ENCODE results near the gene CHMP4A.
A peak's percentile ranks its signal among the peaks of the same experiment; 100 is the strongest.
"Not testable (repeated sequence)": the region's sequence is repeated elsewhere in the genome, so short reads cannot be mapped to it uniquely, and the experiment has no call there.

CHMP4A gene

DNA sequence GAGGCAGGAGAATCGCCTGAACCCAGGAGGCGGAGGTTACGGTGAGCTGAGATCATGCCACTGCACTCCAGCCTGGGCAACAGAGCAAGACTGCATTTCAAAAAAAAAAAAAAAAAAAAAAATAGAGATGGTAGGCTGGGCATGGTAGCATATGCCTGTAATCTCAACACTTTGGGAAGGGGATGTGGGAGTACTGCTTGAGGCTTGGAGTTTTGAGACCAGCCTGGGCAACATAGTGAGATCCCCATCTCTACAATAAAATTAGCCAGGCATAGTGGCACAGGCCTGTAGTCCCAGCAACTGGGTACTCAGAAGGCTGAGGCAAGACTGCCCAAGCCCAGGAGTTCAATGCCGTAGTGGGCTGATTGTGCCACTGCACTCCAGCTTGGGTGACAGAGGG is 9.7 kb upstream of the CHMP4A start:
- not testable (repeated sequence) for DNase-seq (ENCODE audit: low spot score)

DNA sequence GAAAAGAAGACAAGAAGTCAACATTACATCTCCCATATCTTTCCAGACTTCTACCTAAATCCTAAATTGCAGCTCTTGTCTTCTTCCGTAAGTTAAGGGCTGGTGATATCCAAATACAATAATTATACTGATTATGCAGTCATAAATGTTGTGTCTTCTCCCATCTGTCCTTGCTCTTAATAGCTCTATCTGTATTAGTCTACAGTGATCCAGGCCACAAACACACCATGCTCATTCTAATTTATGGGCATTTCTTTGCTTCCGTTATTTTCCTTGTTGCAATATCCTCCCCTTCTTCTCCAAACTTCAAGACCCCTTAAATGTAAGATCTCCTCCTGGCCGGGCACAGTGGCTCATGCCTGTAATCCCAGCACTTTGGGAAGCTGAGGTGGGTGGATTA is 6.2 kb upstream of the CHMP4A start:
- DNase-seq (ENCODE audit: low spot score), result no peak

DNA sequence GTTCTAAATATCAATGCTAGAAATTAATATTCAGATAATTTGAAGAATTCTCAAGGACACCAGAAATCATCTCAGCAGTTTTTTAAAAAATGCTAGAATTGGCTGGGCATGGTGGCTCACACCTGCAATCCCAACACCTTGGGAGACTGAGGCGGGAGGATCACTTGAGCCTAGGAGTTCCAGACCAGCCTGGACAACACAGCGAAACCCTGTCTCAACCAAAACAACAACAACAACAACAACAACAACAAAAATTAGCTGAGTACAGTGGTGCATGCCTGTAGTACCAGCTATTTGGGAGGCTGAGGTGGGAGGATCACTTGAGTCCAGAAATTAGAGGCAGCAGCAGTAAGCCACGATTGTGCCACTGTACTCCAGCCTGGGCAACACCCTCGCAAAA is 5.8 kb upstream of the CHMP4A start:
- DNase-seq (ENCODE audit: low spot score), result no peak

DNA sequence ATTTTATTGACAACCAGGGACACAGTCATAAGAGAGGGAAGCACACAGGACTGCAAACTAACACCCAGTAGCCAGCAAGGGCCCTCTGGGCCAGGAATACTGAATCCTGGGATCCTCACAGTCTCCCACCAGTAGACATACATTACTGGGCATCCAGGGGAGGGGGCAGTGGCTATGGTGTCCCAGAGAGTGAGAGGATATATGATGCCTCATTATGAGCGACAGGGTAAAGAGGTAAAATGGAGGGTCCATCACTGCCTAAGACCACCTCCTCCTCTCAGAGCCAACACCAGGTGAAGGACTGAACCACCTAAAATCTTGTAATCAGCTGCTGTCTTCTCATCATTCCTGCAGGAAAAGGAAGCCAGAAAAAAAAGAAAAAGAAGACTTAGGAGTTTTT is 3.6 kb upstream of the CHMP4A start:
- not testable (repeated sequence) for DNase-seq (ENCODE audit: low spot score)

DNA sequence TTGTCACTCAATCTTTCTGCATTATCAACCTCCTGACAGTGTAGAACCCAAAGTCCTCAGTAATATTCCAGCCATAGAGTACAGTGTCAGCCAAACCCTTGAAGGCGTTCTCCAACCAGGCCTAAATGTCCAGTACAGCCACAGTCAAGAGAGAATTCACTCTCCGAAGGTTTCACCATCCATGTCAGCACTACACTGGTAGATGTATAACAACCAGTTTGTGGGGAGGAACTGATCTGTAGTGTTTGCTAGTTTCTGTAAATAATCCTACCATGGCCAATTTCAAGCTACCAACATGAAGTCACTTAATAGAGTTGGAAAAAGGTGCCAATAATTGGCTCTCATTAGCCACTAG is 3.0 kb upstream of the CHMP4A start:
- DNase-seq (ENCODE audit: low spot score), result no peak

DNA sequence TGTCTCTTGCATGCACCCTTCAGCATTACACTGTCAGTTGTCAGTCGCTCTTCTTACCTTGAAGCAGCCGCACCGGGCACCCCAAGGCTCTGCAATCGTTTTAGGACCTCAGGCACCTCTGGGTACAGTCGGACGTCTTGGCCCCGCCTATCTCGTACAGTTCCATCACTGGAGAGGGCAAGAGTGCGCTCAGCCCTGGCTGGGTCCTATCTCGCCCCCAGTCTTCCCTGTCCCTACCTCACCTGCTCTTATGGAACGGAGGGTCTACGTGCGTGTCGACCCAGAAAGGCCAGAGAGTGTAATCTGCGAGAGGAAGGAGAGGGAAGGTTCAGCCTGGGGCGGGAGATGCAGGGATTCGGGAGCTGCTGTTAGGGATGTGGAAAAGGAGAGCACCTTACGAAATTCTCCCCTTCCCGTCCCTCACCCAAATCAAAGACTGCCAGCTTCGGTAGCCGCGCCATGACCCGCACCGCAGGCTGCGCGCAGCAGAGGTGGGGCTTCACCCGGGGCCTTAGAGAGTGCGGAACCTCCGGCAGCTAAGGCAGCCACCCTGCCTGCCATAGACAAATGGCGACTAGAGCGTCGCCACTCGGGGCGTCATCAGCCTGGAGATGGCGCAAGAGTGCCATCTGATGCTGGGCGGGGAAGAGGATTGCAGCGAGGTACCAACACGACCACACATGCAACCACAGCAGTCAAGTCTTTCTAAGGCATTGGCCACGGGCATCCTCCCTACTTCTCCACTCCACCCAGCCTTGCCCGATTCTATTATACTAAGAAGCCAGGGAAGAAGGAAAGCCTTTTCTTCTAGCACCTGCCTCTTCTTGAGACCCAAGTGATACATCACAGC is 2.4 kb upstream of the CHMP4A start, which contains the start of gene MDP1:
MDP1 (minus strand) TSS at position 572 of the 850 bp plus-strand sequence; CDS start at position 461, 111 bp downstream.
- peak; percentile 91 for DNase-seq (ENCODE audit: low spot score)

DNA sequence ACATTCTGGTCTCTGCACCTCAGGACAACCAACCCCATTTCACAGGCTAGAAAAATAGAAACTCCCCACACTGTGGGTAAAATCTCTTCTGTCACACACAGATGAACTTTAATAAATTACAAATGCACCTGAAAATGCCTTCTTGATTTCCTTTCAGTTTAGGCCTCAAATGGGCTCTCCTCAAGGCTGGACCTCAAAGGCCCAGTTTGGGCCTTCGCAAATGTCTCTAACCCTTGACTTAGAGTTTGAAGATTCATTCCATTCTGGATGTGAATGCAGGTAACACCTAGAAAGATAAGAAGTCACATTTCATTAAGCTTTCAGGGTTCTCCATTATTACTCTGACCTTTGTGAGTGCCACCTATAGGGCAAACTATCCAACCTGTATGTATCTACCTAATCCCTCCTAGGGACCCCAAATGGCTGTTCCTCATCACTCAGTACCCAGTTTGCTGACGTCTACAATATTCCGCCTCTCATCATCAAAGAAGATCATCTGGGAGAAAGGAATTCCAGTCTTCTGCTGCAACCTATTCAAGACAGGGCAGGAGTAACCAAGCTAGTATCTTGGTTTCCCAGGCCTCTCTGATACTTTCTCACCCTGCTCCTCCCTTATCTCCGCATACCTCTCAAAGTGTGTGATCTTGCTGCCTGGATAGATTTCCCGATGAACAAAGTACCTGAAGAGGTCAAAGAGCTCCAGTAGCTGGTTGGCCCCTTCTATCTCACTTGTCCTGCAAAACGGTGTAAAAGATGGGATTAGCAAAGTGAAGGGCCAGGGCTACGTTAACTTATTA is 776 bp upstream of the CHMP4A start:
- DNase-seq (ENCODE audit: low spot score), result no peak

DNA sequence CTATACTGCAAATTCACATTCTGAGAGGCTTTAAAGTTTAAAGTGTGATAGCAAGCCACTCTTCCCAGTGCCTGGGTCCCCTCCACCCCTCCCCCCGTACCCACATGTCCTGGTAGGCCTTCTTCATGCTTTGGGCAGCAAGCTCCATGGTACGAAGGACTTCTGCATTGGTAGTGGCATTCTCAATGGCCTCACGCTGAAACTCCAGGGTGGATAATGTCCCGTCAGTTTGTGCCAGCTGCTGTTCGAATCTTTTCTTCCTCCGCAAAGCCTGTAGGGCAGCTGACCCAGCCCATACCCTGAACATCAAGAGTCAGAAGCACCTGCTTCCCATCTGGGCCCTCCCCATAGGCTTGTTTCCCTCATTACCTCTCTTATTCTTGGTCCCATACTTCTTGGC is 2.0 kb downstream of the CHMP4A start:
- no peak for DNase-seq (ENCODE audit: low spot score)

DNA sequence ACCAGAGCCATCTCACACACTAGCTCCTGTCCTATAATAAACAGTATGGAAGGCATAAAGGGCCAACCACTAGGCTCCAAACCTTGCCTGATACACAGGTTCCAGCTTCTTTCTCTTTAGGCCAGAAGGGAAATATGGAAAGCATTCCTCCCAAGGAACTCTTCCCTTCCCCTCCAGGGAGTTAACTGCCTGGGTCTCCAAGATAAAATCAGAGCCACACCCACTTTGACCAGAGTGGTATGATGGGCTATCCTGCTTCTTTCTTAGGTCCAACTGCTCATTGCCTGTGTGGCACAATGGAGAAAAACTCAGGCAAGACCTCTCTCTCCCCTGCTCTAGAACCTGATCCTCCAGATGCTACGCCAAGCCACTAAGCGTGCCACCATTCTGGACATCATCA is 5.7 kb downstream of the CHMP4A start:
- no peak for DNase-seq (ENCODE audit: low spot score)

DNA sequence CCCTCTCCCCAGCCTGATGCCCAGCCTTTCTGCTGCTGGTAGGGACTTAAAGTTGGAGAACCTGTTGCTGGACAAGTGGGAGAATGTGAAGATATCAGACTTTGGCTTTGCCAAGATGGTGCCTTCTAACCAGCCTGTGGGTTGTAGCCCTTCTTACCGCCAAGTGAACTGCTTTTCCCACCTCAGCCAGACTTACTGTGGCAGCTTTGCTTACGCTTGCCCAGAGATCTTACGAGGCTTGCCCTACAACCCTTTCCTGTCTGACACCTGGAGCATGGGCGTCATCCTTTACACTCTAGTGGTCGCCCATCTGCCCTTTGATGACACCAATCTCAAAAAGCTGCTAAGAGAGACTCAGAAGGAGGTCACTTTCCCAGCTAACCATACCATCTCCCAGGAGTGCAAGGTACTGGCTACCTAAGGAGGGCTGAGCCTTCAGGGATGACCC is 6.2 kb downstream of the CHMP4A start:
- no peak for DNase-seq (ENCODE audit: low spot score)

DNA sequence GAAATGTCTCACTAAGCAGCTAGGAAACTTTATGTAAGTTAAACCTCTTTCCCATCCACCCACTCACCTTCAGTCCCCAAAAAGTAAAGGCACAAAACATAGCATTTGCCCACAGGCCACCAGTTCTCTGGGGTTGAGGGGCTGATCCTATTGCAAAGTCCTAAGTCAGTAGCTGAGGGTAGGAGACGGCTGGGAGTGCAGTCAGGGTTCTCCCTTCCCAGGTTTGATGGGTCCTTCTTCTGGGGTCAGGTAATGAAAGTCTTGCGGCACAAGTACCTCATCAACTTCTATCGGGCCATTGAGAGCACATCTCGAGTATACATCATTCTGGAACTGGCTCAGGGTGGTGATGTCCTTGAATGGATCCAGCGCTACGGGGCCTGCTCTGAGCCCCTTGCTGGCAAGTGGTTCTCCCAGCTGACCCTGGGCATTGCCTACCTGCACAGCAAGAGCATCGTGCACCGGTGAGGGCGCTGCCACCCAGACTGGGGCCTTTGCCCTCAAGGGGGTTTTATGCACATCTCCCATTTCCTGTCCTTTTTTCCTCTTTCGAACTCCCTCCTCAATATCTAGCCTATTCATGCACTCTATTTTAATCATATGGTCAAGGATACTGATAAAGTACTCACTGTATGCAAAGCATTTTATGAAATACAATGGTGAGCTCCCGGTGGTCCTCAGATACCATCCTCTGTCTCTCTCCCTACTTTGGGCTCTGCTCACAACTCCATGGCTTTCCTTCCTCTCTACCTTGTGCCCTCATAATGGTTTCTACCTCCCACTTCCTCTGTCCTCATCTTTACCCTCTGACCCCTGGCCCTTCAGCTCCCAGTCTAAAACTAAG is 6.8 kb downstream of the CHMP4A start:
- DNase-seq (ENCODE audit: low spot score), result no peak

DNA sequence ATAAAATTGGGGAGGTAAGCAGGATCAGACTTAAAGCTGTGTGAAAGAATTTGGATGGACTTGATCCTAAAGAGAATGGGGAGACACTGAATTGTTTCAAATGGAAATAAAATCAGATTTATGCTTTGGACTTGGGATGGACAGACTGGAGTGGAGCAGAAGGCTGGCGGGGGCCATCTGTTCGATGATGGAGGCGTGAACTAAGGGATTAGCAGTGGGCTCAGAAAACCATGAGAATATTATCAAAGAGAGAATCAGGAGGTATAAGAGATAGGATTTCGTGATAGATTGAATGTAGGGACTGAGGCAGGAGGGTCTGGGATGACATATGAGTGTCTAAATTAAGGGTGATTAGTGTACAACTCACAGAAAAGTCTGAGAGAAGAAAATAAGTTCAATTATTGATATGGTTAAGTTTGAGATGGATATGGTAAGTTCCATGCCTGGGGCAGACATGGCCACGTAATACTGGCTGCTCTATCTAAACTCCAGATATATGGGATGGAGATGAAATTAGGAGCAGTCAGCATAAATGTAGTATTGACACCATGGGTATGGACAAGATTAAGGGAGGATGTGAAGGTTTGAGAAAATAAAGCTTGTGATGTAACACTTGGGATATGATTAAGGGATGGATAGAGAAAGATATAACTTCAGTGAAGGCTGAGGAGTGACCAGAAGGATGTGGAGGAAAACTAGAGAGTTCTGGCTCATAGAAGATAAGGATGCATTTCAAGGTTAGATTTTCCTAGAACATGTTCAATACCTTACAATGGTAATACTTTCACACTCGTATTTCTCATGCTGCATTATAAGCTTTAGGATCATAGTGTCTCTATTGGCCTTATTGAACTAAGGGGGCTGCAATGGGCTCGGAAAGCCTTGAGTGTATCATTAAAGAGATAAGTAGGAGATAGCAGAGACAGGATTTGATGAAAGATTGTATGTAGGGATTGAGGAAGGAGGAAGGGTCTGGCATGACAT is 8.8 kb downstream of the CHMP4A start:
- DNase-seq (ENCODE audit: low spot score), result no peak

DNA sequence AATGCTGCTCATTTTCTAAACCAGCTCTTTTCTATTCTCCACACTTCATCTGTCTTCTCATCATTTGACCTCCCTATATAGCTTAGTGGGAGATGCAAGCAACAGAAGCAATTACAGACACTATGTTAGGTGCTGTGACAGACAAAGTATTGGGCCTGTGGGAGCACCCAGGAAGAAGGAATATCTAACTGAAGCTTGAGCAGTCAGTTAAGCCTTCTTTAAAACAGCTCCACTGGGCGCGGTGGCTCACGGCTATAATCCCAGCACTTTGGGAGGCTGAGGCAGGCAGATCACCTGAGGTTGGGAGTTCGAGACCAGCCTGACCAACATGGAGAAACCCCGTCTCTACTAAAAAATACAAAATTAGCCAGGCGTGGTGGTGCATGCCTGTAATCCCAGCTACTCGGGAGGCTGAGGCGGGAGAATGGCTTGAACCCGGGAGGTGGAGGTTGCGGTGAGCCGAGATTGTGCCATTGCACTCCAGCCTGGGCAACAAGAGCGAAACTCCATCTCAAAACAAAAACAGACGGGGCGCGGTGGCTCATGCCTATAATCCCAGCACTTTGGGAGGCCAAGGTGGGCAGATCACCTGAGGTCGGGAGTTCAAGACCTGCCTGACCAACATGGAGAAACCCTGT is 9.9 kb downstream of the CHMP4A start:
- not testable (repeated sequence) for DNase-seq (ENCODE audit: low spot score)

DNA sequence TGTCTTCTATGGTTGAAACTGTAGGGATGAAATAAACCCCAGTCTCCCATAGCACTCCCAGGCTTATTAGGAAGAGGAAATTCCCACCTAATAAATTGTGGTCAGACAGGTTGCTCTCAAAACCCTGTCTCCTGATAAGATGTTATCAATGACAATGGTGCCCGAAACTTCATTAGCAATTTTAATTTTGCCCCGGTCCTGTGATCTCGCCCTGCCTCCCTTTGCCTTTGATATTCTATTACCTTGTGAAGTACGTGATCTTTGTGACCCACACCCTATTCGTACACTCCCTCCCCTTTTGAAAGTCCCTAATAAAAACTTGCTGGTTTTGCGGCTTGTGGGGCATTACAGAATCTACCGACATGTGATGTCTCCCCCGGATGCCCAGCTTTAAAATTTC is 10.8 kb downstream of the CHMP4A start:
- DNase-seq (ENCODE audit: low spot score), result not testable (repeated sequence)

DNA sequence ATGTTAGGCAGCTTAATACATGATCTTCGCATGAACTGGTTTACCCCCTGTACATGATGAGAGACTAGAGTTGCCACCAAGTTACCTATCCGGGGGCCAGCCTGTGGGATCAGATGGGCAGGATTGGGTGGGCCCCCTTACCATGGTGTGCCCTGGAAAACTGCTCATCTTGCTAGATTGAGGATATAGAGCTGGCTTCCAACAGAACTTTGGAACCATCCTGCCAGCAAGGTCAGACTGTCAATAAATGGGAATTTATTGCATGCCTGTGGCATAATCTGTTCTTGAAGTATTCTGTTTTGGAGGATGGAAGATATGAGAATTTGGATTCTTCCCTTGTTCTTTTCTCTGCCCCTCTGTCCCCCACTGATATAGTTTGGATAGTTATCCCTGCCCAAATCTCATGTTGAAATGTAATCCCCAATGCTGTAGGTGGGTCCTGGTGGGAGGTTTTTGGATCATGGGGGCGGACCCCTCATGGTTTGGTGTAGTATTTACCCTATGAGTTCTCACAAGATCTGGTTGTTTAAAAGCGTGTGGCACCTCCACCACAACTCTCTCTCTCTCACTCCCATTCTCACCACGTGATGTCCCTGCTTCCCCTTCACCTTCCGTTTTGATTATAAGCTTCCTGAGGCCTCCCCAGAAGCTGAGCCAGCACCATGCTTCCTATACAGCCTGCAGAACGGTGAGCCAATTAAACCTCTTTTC is 14.3 kb downstream of the CHMP4A start:
- DNase-seq (ENCODE audit: low spot score), result no peak

DNA sequence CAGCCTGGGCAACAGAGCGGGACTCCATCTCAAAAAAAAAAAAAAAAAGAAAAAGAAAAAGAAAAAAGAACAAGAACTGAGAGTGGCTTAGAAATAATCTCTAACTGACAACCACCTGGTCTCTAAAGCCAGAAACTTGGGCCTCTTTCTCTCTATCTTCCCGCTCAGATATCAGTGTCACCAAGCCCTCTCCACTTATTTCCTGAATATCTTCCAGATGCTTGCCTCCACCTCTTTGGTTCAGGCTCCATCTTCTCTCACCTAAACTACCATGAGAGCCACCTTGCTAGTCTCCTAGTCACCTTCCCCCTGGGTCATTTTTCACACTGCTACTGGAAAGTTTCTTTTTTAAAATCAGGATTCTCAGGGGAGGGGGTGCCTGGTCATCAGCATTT is 16.2 kb downstream of the CHMP4A start:
- DNase-seq (ENCODE audit: low spot score), result no peak

DNA sequence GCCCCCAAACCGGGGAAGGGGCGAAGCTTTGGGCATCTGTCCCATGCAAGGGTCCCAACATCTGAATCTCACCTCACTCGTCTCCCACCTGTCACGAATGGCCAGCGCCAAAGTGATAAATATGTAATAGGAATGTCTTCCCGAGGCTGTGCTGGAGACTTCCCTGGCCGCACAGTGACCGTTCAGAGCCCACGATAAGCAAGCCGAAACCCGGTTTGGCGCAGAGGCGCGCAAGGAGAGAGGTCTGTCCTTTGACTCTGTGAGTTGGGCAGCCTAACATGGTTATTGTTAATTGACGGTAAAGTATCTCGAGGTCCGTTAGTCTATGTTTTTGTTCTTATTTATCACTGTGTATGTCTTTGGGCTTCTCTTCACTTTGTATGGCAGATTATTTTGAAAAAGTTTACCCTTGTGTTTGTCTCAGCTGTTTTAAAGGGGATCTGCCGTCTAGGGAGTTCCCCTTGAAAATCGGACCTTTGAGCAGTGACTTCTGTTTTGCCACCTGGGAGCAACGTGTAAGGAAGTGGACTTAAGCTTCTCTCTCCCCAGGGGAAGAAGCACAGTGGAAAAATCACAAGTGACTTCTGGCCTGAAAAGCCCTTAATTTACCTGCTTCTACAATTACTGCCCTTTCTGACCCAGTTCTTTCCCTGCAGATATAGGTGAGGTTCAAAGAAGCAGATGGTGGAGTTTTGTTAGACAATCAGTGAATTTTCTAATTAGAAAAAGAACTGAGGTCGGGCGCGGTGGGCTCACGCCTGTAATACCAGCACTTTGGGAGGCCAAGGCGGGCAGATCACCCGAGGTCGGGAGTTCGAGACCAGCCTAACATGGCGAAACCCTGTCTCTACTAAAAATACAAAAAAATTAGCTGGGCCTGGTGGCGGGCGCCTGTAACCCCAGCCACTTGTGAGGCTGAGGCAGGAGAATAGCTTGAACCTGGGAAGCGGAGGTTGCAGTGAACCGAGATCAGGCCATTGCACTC is 16.9 kb downstream of the CHMP4A start:
- peak; percentile 47 for DNase-seq (ENCODE audit: low spot score)

DNA sequence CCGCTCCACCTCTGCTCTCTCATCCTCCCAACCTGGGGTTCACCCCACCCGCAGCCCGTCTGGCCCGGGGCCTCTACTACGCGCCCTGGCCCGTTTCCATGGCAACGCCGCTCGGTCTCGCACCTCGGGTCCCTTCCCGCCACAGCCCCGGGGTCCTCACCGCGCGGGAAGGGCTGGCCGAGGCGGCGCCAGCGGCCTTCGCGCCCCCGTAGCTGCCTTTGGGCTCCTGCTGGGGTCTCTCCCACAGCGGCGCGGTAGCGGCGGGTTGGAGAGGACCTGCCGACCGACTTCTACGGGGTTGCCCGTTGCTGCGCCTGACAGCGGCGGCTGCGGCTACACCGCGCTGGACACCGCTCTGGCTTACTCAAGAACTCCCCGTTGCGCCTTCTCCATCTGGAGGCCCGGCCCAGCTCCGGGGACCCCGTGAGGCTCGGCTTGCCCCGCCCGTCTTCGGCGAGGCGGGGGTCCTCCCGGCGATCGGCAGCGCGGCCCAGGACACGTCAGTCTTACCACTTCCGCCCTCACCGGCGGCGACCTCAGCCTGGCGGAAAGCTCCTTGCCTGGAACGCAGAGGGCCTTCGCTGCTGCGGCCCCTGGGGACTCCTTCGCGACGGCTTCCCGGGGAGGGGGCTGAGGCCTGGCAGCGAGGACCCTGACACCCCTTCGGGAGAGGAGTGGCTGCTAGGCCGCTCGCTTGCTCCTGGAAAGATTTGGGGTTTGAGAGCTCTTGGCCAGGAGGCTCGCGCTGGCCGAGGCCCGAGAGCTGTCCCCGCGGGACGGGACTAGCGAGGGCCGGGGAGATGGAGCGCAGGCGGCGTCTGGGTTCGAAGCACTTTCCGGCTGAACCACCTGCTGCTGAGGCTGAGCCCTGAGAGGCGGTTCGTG is 17.9 kb downstream of the CHMP4A start, which contains the start of gene TM9SF1:
TM9SF1 (minus strand) TSS at position 256 of the 885 bp plus-strand sequence. CDS start 422 bp downstream, outside the sequence.
- DNase-seq (ENCODE audit: low spot score), result peak; percentile 94

All from GM03348 (cell line).